Activated naive CD8-positive, alpha-beta T cell (primary cell): Measurements from ENCODE around the gene WDR44.
"Not testable (repeated sequence)": the region's sequence is repeated elsewhere in the genome, so short reads cannot be mapped to it uniquely, and the experiment has no call there.

ENCODE experiments used
- H3K27ac Mint-ChIP-seq: one replicate; pipeline ENCODE4 v1.8.0; 2021; ENCODE audit warnings: mixed read lengths
- H3K27me3 Mint-ChIP-seq: one replicate; pipeline ENCODE4 v1.8.0; 2021; ENCODE audit warnings: mixed read lengths
- H3K36me3 Mint-ChIP-seq: one replicate; pipeline ENCODE4 v1.8.0; 2021; ENCODE audit warnings: mixed read lengths
- H3K4me1 Mint-ChIP-seq: one replicate; pipeline ENCODE4 v1.8.0; 2021; ENCODE audit warnings: low read depth, mixed read lengths
- H3K4me3 Mint-ChIP-seq: one replicate; pipeline ENCODE4 v1.8.0; 2021; ENCODE audit warnings: mild to moderate bottlenecking, mixed read lengths
- H3K9me3 Mint-ChIP-seq: one replicate; pipeline ENCODE4 v1.8.0; 2021; ENCODE audit warnings: low read depth, mixed read lengths

The WDR44 gene

GRCh38 chrX:118484216-118484903, 138.5 kb downstream of the WDR44 start:
- H3K4me1 Mint-ChIP-seq, result no peaks in the 10 kb centered on the region
- H3K27me3 Mint-ChIP-seq, result no peaks in the 10 kb centered on the region
- H3K9me3 Mint-ChIP-seq, result no peaks in the 10 kb centered on the region
- H3K27ac Mint-ChIP-seq, result no peak overlapping the region
- no peak overlapping the region for H3K4me3 Mint-ChIP-seq
- H3K36me3 Mint-ChIP-seq, result no peaks in the 10 kb centered on the region

GRCh38 chrX:118486693-118487092, 140.8 kb downstream of the WDR44 start:
- not testable (repeated sequence) for H3K27me3 Mint-ChIP-seq, H3K9me3 Mint-ChIP-seq, H3K4me1 Mint-ChIP-seq, H3K27ac Mint-ChIP-seq, H3K4me3 Mint-ChIP-seq, H3K36me3 Mint-ChIP-seq

GRCh38 chrX:118493016-118493415, 147.1 kb downstream of the WDR44 start:
- Mint-ChIP-seq H3K27me3 (no peaks in the 10 kb centered on the region), H3K9me3 (no peaks in the 10 kb centered on the region), H3K27ac (no peak overlapping the region), H3K36me3 (no peaks in the 10 kb centered on the region), H3K4me1 (peaks cover 16% of the 10 kb centered on the region), H3K4me3 (no peak overlapping the region)

GRCh38 chrX:118493653-118494297, 147.9 kb downstream of the WDR44 start:
- Mint-ChIP-seq H3K9me3 (no peaks in the 10 kb centered on the region), H3K4me1 (peaks cover 21% of the 10 kb centered on the region), H3K36me3 (no peaks in the 10 kb centered on the region), H3K4me3 (no peak overlapping the region), H3K27ac (no peak overlapping the region), H3K27me3 (no peaks in the 10 kb centered on the region)

GRCh38 chrX:118495061-118495921, 149.4 kb downstream of the WDR44 start, which contains the start of gene DOCK11:
DOCK11 (plus strand) TSS chrX:118495815; CDS start chrX:118495972, 157 bp downstream.
- Mint-ChIP-seq H3K4me3 (peak within 1 kb of the TSS; percentile 97), H3K4me1 (peaks cover 30% of the 10 kb centered on the region), H3K9me3 (no peaks in the 10 kb centered on the region), H3K27ac (peak within 1 kb of the TSS; percentile 96), H3K36me3 (no peaks in the 10 kb centered on the region), H3K27me3 (no peaks in the 10 kb centered on the region)

GRCh38 chrX:118495958-118496762, 150.3 kb downstream of the WDR44 start:
- H3K36me3 Mint-ChIP-seq, result no peaks in the 10 kb centered on the region
- H3K4me1 Mint-ChIP-seq, result peaks cover 31% of the 10 kb centered on the region
- no peaks in the 10 kb centered on the region for H3K27me3 Mint-ChIP-seq
- H3K9me3 Mint-ChIP-seq, result no peaks in the 10 kb centered on the region
- peak overlapping the region; percentile 97 for H3K4me3 Mint-ChIP-seq
- H3K27ac Mint-ChIP-seq, result peak overlapping the region; percentile 96

- Mint-ChIP-seq H3K4me1 (peaks cover 34% of the 10 kb centered on the region), H3K9me3 (no peaks in the 10 kb centered on the region), H3K36me3 (no peaks in the 10 kb centered on the region), H3K27me3 (no peaks in the 10 kb centered on the region), H3K27ac (peak overlapping the region; percentile 96), H3K4me3 (peak overlapping the region; percentile 97)
Measured at GRCh38 chrX:118496763-118497079, 150.8 kb downstream of the WDR44 start.

- H3K36me3 Mint-ChIP-seq, result no peaks in the 10 kb centered on the region
Measured at GRCh38 chrX:118497180-118497818, 151.4 kb downstream of the WDR44 start.

GRCh38 chrX:118498351-118498750, 152.4 kb downstream of the WDR44 start:
- H3K36me3 Mint-ChIP-seq, result peaks cover 2% of the 10 kb centered on the region
- peak overlapping the region; percentile 96 for H3K27ac Mint-ChIP-seq
- H3K4me3 Mint-ChIP-seq, result peak overlapping the region; percentile 97
- peaks cover 48% of the 10 kb centered on the region for H3K4me1 Mint-ChIP-seq
- H3K27me3 Mint-ChIP-seq, result no peaks in the 10 kb centered on the region
- H3K9me3 Mint-ChIP-seq, result no peaks in the 10 kb centered on the region

More at GRCh38 chrX:118497180-118497818, 151.4 kb downstream of the WDR44 start:
- Mint-ChIP-seq H3K9me3 (no peaks in the 10 kb centered on the region), H3K27me3 (no peaks in the 10 kb centered on the region), H3K4me3 (peak overlapping the region; percentile 97), H3K4me1 (peaks cover 40% of the 10 kb centered on the region), H3K27ac (peak overlapping the region; percentile 96)

GRCh38 chrX:118498755-118499154, 152.8 kb downstream of the WDR44 start:
- Mint-ChIP-seq H3K9me3 (no peaks in the 10 kb centered on the region), H3K4me3 (peak overlapping the region; percentile 52), H3K27ac (peak overlapping the region; percentile 96), H3K27me3 (no peaks in the 10 kb centered on the region), H3K4me1 (peaks cover 53% of the 10 kb centered on the region), H3K36me3 (peaks cover 4% of the 10 kb centered on the region)

- H3K4me1 Mint-ChIP-seq, result peaks cover 57% of the 10 kb centered on the region
- no peaks in the 10 kb centered on the region for H3K9me3 Mint-ChIP-seq
- H3K4me3 Mint-ChIP-seq, result peak overlapping the region; percentile 52
- no peaks in the 10 kb centered on the region for H3K27me3 Mint-ChIP-seq
- H3K27ac Mint-ChIP-seq, result peak overlapping the region; percentile 96
- peaks cover 4% of the 10 kb centered on the region for H3K36me3 Mint-ChIP-seq
Measured at GRCh38 chrX:118499295-118499694, 153.4 kb downstream of the WDR44 start.
